Measurements from ENCODE around the gene NUDT16L1. TPM values are rescaled to one million over a fixed set of nuclear protein-coding genes. Genes with fewer than 3 reads are reported as not detected.

The NUDT16L1 gene
- total and polyA plus RNA-seq, 9 of the 15 experiments (the other 6 are each of a cell fraction or from before 2014, with no cell fraction given), result 1.4 to 37.6 (median 13.7) TPM

DNA sequence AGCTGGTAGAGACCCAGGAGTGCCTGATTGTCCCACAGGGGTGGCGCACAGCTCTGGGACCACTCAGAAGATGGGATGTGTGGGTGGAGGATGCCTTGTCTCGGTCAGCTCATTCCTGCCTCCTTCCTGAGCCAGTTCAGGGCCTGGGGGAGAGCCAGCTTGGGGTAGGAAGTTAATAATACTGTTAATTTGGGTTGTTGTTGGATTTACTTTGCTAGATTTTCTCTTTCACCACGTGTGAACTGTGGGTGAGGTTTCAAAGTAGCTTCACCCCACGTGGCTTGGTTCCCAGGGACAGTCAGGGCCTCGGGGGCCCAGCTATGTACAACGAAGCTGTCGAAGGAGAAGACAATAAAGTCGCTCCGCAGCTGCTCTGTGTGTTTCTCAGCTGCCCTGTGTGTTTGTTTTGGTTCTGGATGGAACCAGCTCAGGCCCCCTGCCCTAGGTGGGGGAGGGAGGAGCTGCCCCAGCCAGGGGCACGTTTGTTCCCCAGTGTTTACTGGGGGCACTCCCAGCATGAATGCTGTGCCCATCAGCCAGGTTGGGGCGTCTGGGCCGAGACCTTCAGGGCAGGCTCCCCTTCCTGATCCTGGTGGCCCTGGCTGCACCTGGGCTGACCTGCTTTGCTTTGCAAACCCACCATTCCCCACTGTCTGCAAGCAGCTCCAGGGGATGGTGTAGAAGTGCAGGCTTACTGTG lies 2.3 kb downstream of the NUDT16L1 start:
- H3K4me3 ChIP-seq, result no peak overlapping the region
- H4K20me1 ChIP-seq (replicated peaks; ENCODE audit: control insufficient read depth, insufficient read depth, low read length), result peaks cover 8% of the 10 kb centered on the region; the same call in 1 of the 2 replicates
- WGBS (ENCODE audit: insufficient coverage, low coverage, missing lambda C conversion rate), result 67% methylated on average over 12 of the region's 12 CpGs
- no peak overlapping the region for H3K27ac ChIP-seq (ENCODE audit: extremely low read depth, low read depth, low read length)
- H3K79me2 ChIP-seq (ENCODE audit: control insufficient read depth, insufficient read depth, low read length), result peaks cover 12% of the 10 kb centered on the region
- H3K4me1 ChIP-seq (replicated peaks in 1 of 2; ENCODE audit: control insufficient read depth in 2 of 2, insufficient read depth in 2 of 2, low read length in 2 of 2), result peaks cover 0 to 72% of the 10 kb centered on the region in 2 experiments; a peak in 3 of 5 replicates
- H3K27me3 ChIP-seq (ENCODE audit: control insufficient read depth in 2 of 2, insufficient read depth in 2 of 2, low read length in 2 of 2), result no peaks in the 10 kb centered on the region
- H3K9me1 ChIP-seq (ENCODE audit: control insufficient read depth, insufficient read depth, low read length), result peaks cover 3% of the 10 kb centered on the region
- no peak for FAIRE-seq
- ATAC-seq, result no peak
- no peak overlapping the region for H3K4me2 ChIP-seq (ENCODE audit: insufficient read depth, low read length)
- in situ Hi-C loops (cut with MboI) (no loop called here), intact Hi-C loops (cut with micrococcal nuclease) (no loop called here)
- H3K9me3 ChIP-seq (replicated peaks; ENCODE audit: control insufficient read depth, insufficient read depth, low read depth, low read length), result no peaks in the 10 kb centered on the region
- H3K9ac ChIP-seq (ENCODE audit: insufficient read depth in 1 of 2, low read depth in 2 of 2, low read length in 2 of 2), result peak overlapping the region in 1 of 2 experiments; percentile 33; a peak in 1 of 4 replicates
- ChIA-PET CTCF (ENCODE audit: low intra/inter-chr PET ratio) (no interaction called here), POLR2A (interaction anchor here (0.5 to 1.7 kb wide), 11 partner anchors 9 to 260 kb away, joined by 3 to 11 read pairs (median 3); no protein-coding TSS in a partner anchor)
- BruUV-seq (replicated peaks), result TSS peak; percentile 39
- TF ChIP-seq POLR2A (conservative IDR thresholded peaks at IDR 0.05) (0 out of 2 replicates have a peak, but pooled peaks have one; percentile 13), EGR1 (conservative IDR thresholded peaks at IDR 0.05) (0 out of 2 replicates have a peak, but pooled peaks have one; percentile 7)
- TF ChIP-seq, protein P1, sequence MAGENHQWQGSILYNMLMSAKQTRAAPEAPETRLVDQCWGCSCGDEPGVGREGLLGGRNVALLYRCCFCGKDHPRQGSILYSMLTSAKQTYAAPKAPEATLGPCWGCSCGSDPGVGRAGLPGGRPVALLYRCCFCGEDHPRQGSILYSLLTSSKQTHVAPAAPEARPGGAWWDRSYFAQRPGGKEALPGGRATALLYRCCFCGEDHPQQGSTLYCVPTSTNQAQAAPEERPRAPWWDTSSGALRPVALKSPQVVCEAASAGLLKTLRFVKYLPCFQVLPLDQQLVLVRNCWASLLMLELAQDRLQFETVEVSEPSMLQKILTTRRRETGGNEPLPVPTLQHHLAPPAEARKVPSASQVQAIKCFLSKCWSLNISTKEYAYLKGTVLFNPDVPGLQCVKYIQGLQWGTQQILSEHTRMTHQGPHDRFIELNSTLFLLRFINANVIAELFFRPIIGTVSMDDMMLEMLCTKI (IDR thresholded peaks at IDR 0.05; ENCODE audit: partially characterized antibody), result no peak
- H3K36me3 ChIP-seq (ENCODE audit: control insufficient read depth, insufficient read depth, low read length), result peaks cover 59% of the 10 kb centered on the region; the same call in 2 of the 3 replicates
- DNase-seq (ENCODE audit: extremely low read depth in 1 of 4, low spot score in 3 of 4), result no peak
- no peak overlapping the region for H2AFZ ChIP-seq (ENCODE audit: low read depth, low read length)
